HG03196 (cell line): ENCODE measurements around the gene IFIT3.
"Not testable (repeated sequence)": the region's sequence is repeated elsewhere in the genome, so short reads cannot be mapped to it uniquely, and the experiment has no call there.

Experiments
- ATAC-seq: cut with Tn5 transposase; IDR thresholded peaks from one replicate; pipeline ENCODE4 v1.9.1; 2021; ENCODE audit not compliant: unreplicated experiment

Gene IFIT3

GRCh38 chr10:89304026-89304425, 23.8 kb upstream of the IFIT3 start:
- ATAC-seq = no peak

GRCh38 chr10:89304446-89304845, 23.4 kb upstream of the IFIT3 start:
- ATAC-seq = no peak

- no peak for ATAC-seq
Observed at GRCh38 chr10:89304925-89305324, 22.9 kb upstream of the IFIT3 start.

GRCh38 chr10:89305766-89306433, 21.9 kb upstream of the IFIT3 start:
- no peak for ATAC-seq

GRCh38 chr10:89306434-89307268, 21.1 kb upstream of the IFIT3 start:
- ATAC-seq = no peak

- ATAC-seq = no peak
Observed at GRCh38 chr10:89307269-89307577, 20.6 kb upstream of the IFIT3 start.

GRCh38 chr10:89308266-89308665, 19.5 kb upstream of the IFIT3 start:
- ATAC-seq = no peak

GRCh38 chr10:89308736-89309135, 19.1 kb upstream of the IFIT3 start:
- ATAC-seq = no peak

- no peak for ATAC-seq
Observed at GRCh38 chr10:89309156-89310055, 18.4 kb upstream of the IFIT3 start.

GRCh38 chr10:89310056-89310893, 17.5 kb upstream of the IFIT3 start:
- ATAC-seq = no peak

GRCh38 chr10:89312973-89313372, 14.8 kb upstream of the IFIT3 start:
- no peak for ATAC-seq

- no peak for ATAC-seq
Observed at GRCh38 chr10:89314676-89315075, 13.1 kb upstream of the IFIT3 start.

GRCh38 chr10:89318047-89318446, 9.8 kb upstream of the IFIT3 start:
- ATAC-seq = not testable (repeated sequence)

- ATAC-seq = not testable (repeated sequence)
Observed at GRCh38 chr10:89325081-89325480, 2.7 kb upstream of the IFIT3 start.

- not testable (repeated sequence) for ATAC-seq
Observed at GRCh38 chr10:89325856-89326255, 1.9 kb upstream of the IFIT3 start.

GRCh38 chr10:89329151-89329550, 1.4 kb downstream of the IFIT3 start:
- no peak for ATAC-seq

GRCh38 chr10:89330014-89330413, 2.2 kb downstream of the IFIT3 start:
- not testable (repeated sequence) for ATAC-seq

GRCh38 chr10:89330537-89331212, 2.9 kb downstream of the IFIT3 start:
- no peak for ATAC-seq

- not testable (repeated sequence) for ATAC-seq
Observed at GRCh38 chr10:89331487-89332122, 3.8 kb downstream of the IFIT3 start.
